KG1 (cell line): ENCODE data around the gene TNPO3.

Experiments used
- DNase-seq: peaks from one replicate; lab custom pipeline; 2025; lab: John Stamatoyannopoulos, UW

The TNPO3 gene

GRCh38 chr7:128939075-128939860, 115.6 kb downstream of the TNPO3 start:
- DNase-seq: no peak

DNA sequence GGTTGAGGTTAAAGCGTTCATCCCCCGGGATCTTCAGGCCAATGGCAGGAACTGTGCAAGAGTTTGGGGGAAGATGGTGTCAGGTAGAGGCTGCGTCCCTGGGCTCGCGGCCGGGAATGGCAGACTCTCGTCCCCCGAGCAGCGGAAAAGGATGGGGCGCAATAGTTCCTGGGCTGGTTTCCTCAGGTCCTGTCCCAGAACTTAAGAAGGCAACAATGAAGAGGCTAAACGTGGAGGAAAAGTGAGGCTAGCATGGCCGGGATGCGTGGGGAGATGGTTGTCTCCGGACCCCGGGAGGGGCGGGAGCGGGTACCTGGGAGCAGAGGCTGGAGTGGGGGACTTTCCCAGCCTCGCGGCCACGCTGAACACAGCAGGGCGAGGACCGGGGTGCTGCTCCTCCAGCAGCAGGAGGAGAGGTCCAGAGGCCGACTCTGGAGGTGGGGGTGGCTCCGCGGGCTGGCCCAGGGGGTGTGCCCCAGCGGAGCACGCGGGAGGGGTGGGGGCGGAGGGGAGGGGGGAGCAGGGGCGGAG, 116.3 kb downstream of the TNPO3 start:
- no peak for DNase-seq

DNA sequence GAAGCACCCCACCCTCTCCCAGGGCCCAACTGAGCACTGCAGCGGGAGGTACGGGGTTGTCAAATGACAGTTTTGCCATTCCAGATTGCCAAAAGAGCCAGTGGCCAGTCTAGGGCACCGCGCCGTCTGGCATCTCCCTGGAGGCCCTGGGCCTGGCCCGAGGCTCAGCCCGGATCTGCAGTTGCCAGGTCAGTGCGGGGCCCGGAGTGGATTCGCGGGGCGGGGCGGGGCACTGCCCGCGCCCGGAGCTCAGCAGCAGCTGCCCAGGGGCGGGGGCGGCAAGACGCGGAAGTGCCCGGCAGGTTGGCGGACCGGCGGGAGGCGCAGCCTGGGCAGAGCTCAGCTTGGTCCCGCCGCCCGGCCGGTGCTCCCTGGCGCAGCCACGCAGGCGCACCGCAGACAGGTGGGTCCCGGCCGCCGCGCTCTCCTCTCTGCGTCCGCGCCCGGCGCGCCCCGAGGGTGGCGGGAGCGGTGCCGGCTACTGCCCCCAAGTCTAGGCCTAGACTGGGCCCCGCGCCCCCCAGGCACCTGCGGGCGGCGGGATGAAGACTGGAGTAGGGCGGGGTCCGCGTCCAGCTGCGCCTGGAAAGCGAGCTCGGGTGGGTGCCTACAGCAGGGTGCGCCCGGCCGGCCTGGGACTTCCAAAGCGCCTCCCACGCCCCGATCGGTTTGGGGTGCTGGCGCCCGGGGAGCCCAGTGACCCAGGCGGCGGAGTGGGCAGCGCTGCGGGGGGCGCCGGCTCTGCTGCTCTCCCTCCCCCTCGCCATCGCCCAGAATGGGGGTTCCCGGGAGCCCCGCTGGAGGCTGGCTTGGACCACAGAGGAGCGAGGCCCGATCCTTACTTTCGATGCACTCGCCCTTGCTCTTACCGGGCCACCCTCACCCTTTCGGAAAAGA, 117.0 kb downstream of the TNPO3 start, which contains the start of gene IRF5:
Gene IRF5 (plus strand): TSS at position 281 of the 897 bp plus-strand sequence. CDS start 4,155 bp downstream, outside the sequence.
- DNase-seq: no peak

GRCh38 chr7:128937271-128937646, 117.7 kb downstream of the TNPO3 start:
- no peak for DNase-seq

DNA sequence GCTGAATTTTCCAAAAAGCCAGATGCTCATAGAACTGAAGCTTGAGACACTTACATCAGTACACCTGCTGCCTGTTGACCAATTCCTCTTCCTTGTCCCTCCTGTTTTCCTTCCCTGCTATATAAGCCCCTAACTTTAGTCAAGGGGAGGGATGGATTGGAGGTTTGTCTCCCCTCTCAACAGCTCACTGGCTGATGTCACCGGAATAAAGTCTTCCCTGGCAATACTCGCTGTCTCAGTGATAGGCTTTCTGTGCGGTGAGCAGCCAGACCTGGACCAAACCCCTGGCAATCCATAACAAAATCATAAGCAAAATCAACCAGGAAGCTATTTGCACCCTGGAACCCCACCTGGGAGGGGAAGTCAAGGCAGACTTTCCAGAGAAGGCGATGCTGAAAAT, 118.1 kb downstream of the TNPO3 start:
- DNase-seq: no peak

DNA sequence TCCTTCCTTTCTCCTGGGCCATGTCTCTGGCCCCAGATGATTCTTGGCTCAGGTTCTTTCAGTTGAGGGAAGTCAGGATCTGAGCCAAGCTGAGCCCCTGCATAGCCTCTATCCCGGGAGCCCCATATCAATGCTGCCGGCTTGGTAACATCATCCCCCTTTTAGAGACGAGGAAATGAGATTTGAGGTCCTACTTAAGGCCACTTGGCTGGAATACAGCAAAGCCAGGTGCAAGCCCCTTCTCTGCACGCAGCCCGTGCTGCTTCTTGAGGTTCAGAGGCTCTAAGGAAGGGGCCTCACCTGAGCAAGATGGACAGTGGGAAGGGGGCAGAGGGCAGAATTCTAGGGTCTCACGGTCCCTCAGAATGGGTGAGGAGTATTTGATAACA, 119.6 kb downstream of the TNPO3 start:
- DNase-seq: no peak

DNA sequence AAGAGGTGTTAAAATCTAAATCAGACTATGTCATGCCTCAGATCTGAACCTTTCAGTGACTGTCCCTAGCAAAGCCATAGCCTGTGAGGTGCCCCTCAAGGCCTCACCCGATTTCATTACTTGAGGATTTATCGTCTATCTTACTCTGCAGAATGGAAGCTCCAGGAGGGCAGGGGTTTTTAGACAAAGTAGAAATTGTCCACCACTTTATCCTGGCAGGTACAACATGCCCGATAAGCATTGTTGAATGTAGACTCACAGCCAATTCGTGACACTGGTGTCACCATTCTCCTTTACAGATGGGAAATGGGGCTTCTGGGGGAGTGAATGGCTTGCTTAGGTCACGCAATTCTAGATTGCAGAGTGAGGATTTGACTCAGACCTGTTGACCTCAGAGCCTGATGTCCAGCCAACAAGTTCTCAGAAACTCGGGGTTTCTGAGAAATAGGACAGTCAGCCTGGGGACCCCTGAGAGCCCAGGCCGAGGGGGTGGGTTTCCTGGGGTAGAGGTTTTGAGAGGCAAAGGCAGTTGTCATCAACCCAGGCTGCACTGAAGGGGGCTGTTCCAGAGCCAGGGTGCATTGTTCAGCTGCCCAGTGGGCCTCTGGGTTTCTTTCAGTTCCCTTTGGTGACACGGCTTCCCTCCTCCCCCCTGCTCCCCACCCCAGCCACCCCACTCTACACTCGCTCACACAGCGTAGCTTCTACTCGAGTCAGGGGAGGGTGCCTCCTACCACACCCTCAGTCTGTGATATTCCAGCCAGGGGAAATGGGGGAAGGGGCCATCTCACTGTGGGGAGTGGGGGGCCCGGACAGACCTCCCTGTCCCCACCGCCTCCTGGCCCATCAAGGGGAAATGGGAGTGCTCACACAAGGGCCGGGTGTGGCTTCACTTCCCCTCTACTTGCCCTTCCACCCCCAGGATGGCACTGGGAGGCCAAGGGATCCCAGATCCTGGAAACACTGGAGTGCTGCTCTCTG, 120.3 kb downstream of the TNPO3 start:
- no peak for DNase-seq

DNA sequence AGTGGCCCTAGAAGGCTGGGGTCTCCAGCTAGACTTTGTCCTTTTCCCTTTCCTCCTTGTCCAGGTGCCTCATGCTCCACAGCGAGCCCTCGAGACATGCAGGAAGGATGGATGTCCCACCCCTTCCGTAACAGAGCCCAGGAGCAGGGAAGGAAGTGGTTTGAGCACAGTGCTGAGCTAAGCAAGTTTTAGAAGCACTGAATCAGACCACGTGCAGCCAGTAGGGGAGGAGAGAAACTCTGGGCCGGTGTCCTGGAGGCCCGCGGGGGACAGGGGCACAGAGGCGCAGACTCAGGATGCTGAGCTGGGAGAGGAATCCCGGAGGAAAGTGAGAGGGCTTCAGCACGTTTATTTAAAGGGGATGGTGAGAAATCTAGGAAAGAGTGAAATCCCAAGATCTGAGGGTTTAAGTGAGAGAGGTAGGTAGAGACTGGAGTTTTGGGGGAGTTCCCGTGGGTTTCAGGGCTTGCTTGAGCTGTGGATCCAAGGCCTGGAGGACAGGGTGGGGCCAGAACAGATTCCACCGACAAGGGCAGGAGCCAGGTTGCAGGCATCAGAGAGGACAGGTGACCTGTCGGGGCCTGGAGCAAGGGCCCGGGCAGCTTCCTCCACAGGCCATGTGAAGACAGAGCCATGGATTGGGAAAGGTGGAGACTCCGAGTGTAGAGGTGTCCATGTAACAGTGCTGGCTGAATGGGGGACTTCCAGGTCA, 121.6 kb downstream of the TNPO3 start:
- DNase-seq: no peak

- no peak for DNase-seq
Measured at GRCh38 chr7:128932862-128933179, 122.1 kb downstream of the TNPO3 start.

GRCh38 chr7:128931965-128932861, 122.7 kb downstream of the TNPO3 start:
- DNase-seq: no peak

DNA sequence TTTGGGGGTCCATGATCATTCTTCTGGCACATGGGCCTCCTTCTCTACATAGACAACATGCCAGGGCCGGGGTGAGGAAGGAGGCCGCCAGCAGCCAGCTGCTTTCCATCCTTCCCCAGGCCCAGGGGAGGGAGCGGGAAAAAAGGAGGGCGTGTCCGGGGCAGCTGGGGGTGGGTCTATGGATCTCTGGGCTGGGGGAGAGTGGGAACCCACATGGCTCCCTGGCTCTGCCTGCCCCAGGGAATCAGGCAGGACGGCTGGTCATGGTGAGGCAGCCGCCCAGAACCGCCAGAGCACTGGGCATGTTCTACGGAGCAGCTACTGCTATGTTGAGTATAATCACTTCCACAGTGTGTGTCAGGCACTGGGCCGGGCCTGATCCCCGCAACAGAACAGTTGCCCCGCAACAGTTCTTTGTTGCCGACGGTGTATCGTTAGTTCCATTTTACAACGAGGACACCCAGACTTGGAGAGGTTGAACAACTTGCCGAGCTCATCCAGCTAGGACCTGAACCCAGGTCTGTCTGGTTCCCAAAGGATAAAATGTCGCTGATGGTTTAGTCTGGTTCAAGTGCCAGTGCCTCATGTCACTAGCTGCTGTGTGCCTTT, 123.6 kb downstream of the TNPO3 start:
- no peak for DNase-seq

DNA sequence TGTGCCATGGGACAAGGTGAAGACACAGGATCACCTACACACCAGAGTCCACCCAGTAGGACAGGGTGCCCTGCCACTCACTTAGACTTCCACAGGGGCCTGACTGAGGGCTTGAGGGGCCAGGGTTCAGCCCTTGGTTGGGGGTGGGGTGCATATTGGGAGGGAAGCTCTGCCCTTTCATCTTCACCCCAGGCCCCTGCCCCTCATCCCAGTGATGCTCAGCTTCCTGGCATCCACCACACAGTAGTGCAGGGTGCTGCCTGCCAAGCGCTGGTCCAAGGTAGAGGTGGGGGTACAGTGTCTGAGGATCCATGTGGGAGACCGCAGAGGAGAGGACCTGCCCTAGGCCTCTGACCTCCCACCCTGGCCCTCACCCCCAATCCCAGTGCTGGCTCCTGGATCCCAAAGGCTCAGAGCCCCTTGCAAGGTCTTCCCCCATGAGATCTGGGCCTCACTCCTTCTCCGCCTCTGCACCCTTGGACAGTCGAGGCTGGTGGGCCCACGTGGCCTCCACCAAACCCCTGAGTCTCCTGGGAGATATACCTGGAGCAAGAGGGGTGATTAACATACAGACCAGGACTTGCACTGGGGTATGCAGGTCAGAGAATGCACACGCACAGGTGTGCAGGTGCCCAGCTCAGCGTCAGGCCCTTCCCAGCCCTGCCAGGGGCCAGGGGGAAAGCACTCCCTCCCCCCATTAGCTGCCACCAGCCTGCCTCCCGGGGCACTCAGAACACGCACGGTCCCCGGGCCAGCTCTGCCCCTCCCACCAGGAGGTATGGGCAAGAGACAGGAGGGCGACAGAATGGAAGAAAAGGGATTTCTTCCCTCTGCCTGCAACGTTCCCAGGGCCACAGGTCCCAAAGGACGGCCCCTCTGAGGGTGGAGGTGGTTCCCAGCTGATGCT, 125.8 kb downstream of the TNPO3 start:
- DNase-seq: no peak

GRCh38 chr7:128928159-128928813, 126.6 kb downstream of the TNPO3 start:
- DNase-seq: no peak

GRCh38 chr7:128924707-128925588, 130.0 kb downstream of the TNPO3 start:
- DNase-seq: no peak

GRCh38 chr7:128923411-128923800, 131.5 kb downstream of the TNPO3 start:
- no peak for DNase-seq

- DNase-seq: no peak
Measured at GRCh38 chr7:128922496-128923410, 132.2 kb downstream of the TNPO3 start.
